Measurements from ENCODE around the gene ASXL1. TPM values are rescaled to one million over a fixed set of nuclear protein-coding genes. Genes with fewer than 3 reads are reported as not detected.
"Not testable (repeated sequence)": the region's sequence is repeated elsewhere in the genome, so short reads cannot be mapped to it uniquely, and the experiment has no call there.

ASXL1 gene
- polyA plus RNA-seq, 3 donors: 55.7 to 79.7 (median 74.6) TPM

GRCh38 chr20:32333181-32333987 lies 24.7 kb upstream of the ASXL1 start:
- DNase-seq: no peak

GRCh38 chr20:32333988-32334885 lies 23.9 kb upstream of the ASXL1 start:
- no peak for DNase-seq

- no peak for DNase-seq
Observed at GRCh38 chr20:32336918-32337347, 21.2 kb upstream of the ASXL1 start.

GRCh38 chr20:32337937-32338661 lies 20.0 kb upstream of the ASXL1 start:
- DNase-seq: no peak

DNA sequence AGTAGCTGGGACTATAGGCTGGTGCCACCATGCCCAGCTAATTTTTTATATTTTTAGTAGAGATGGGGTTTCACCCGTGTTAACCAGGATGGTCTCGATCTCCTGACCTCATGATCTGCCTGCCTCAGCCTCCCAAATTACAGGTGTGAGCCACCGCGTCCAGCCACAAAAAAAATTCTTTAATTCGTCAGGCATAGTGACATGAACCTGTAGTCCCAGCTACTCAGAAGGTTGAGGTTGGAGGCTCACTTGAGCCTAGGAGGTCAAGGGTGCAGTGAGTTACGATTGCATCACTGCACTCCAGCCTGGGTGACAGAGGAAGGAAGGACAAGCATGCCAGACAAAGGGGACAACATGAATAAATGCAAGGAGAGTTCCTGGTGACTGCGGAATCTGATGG lies 19.5 kb upstream of the ASXL1 start:
- DNase-seq: no peak

DNA sequence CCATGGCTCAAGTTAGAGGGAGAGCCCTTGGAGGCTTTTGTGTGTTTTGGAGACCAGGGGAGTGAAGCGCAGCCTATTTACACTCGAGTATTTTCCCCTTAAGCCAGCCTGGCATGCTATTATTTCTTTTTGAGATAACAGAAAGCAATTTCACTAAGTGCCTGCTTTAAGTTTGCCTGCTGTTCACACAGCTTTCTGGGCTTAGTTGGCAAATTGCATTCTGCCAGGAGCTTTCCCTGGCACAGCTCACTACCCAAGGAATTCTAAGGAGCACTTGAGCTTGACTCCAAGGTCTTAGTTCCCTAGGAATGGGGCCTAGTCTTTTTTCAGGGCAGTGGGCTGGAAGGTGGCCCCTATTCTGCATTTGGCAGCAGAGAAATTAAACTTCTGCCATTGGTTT lies 19.0 kb upstream of the ASXL1 start:
- DNase-seq: no peak

GRCh38 chr20:32341053-32341452 lies 17.1 kb upstream of the ASXL1 start:
- not testable (repeated sequence) for DNase-seq

GRCh38 chr20:32343439-32343838 lies 14.7 kb upstream of the ASXL1 start:
- DNase-seq: no peak

GRCh38 chr20:32344835-32345506 lies 13.2 kb upstream of the ASXL1 start:
- no peak for DNase-seq

- DNase-seq: no peak
Observed at GRCh38 chr20:32348207-32348606, 9.9 kb upstream of the ASXL1 start.

DNA sequence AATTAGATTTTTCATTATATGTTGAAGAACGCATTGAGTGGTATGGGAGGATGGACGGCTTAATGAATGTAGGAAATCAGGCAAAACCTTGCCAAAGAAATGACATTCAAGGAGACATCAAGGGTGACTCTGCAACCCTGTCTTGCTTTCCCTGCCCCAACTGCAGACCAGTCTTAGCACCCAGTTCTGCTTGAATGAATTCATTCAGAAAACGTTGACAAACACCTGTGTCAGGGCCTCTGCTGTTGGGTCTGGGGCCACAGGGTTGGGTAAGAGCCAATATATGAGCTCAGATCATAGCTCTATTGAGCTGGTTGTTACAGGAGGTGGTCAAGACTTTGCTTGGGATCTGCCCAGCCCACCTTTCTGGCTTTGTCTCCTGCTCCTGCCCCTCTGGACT lies 7.7 kb upstream of the ASXL1 start:
- no peak for DNase-seq

DNA sequence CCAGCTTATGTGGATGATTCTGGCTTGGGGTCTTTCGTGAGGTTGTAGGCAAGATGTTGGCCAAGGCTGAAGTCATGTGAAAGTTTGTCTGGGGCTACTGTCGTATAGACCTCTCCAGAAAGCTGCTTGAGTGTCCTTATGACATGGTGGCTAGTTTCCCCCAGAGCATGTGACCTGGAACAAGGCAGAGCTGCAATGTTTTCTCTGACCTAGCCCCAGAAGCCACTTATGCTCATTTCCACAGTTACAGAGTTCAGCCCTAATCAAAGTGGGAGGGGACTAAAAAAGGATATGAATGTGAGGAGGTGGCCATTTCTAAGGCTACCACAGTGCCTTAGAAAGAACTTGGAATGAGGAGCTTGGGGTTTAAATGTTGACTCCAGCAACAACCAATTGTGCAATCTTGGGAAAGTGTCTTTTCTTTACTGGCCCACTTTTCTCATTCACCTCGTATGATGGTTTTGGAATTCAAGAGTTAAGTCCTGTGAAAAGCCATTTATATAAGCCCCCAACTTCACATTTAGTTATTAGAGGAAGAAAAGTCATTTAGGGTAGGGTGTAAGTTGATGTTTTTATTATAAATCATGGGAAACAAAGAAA lies 5.9 kb upstream of the ASXL1 start:
- DNase-seq: no peak

GRCh38 chr20:32353848-32354496 lies 4.2 kb upstream of the ASXL1 start:
- no peak for DNase-seq

- no peak for DNase-seq
Observed at GRCh38 chr20:32354592-32355416, 3.3 kb upstream of the ASXL1 start.

- DNase-seq: no peak
Observed at GRCh38 chr20:32355417-32355841, 2.7 kb upstream of the ASXL1 start.

DNA sequence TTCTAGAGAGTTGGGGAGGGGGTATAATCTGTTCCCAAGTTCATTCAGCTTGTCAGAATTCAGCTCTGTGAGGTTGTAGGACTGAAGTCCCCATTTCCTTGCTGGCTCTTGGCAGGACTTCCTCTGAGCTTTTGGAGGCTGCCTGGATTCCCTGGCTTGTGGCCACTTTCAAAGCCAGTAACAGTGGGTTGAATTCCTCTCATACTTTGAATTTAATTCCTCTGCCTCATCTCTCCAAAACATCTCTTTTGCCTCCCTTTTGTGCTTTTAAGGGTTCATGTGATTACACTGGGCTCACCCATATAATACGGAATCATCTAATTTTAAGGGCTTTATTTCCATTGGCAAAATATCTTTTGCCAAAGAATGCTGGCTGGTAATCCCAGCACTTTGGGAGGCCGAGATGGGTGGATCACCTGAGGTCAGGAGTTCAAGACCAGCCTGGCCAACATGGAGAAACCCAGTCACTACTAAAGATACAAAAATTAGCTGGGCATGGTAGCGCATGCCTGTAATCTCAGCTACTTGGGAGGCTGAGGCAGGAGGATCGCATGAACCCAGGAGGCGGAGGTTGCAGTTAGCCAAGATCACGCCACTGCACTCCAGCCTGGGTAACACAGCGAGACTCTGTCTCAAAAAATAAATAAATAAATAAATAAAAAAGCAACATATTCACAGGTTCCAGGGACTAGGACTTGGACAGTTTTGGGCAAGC lies 2.1 kb upstream of the ASXL1 start:
- DNase-seq: not testable (repeated sequence)

- DNase-seq: no peak
Observed at GRCh38 chr20:32356622-32357374, 1.3 kb upstream of the ASXL1 start.

DNA sequence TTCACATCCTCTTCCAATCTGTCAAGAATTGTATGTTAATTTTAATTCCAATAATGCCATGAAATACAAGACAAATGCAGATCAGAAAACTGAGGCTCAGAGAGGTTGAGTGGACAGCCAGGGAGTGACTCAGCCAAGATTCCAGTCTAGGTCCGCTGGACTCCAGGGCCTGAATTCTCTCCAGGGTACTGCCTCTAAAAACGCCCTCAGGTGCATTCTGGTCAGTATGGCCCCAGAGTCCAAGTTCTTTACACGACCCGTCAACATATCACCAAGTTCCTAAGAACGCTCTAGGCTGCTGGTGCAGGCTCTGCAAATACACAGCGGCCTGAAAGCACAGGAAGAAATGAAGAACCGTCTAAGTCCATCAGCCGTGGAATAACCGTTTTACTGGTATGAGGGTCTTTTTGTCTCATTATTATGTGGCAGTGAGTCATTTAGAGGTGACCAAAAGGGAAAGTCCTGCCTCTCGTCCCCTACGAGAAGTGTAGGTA lies 709 bp upstream of the ASXL1 start:
- DNase-seq: no peak

All from renal pelvis (tissue), 4 donors.